ENCODE results near the gene HEXIM1. TPM values are rescaled to one million over a fixed set of nuclear protein-coding genes. Genes with fewer than 3 reads are reported as not detected.

Gene HEXIM1
- total RNA-seq, 1 experiment from 2014 or later = 59.1 TPM

DNA sequence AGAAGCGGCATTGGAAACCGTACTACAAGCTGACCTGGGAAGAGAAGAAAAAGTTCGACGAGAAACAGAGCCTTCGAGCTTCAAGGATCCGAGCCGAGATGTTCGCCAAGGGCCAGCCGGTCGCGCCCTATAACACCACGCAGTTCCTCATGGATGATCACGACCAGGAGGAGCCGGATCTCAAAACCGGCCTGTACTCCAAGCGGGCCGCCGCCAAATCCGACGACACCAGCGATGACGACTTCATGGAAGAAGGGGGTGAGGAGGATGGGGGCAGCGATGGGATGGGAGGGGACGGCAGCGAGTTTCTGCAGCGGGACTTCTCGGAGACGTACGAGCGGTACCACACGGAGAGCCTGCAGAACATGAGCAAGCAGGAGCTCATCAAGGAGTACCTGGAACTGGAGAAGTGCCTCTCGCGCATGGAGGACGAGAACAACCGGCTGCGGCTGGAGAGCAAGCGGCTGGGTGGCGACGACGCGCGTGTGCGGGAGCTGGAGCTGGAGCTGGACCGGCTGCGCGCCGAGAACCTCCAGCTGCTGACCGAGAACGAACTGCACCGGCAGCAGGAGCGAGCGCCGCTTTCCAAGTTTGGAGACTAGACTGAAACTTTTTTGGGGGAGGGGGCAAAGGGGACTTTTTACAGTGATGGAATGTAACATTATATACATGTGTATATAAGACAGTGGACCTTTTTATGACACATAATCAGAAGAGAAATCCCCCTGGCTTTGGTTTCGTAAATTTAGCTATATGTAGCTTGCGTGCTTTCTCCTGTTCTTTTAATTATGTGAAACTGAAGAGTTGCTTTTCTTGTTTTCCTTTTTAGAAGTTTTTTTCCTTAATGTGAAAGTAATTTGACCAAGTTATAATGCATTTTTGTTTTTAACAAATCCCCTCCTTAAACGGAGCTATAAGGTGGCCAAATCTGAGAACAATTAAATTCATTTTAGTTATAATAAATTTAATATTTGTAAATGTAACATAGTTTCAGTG is 1.7 kb downstream of the HEXIM1 start:
- Histone ChIP-seq H3K4me3 (ENCODE audit: low read depth in 2 of 2, low read length in 2 of 2) (peak overlapping the region; percentile 77 to 93), H3K27ac (ENCODE audit: low read length) (peak overlapping the region; percentile 77), H3K9me3 (ENCODE audit: control insufficient read depth, insufficient read depth, low read depth, low read length) (no peaks in the 10 kb centered on the region), H3K27me3 (ENCODE audit: control insufficient read depth, insufficient read depth, low read length) (no peaks in the 10 kb centered on the region), H3K4me1 (ENCODE audit: control insufficient read depth, insufficient read depth, low read length) (peaks cover 10% of the 10 kb centered on the region), H3K36me3 (ENCODE audit: control insufficient read depth, insufficient read depth, low read length) (peaks cover 4% of the 10 kb centered on the region)
- BruUV-seq (replicated peaks) = no TSS peak
- intact Hi-C loops (cut with micrococcal nuclease; ENCODE audit: unreplicated experiment) (no loop called here), in situ Hi-C loops (cut with HindIII; ENCODE audit: low pct_unique_long_range_greater_than_20kb, low sequenced_read_pairs) (no loop called here)
- POLR2A ChIA-PET = interaction anchor here (0.5 to 1.4 kb wide), 8 partner anchors 13 to 324 kb away, joined by 3 to 11 read pairs (median 3); no protein-coding TSS in a partner anchor
- CTCF ChIA-PET = interaction anchor here (0.6 to 5.5 kb wide), 5 partner anchors 9 to 167 kb away, joined by 3 to 40 read pairs (median 11); partner anchors contain the start of gene ACBD4
- TF ChIP-seq, protein P1, sequence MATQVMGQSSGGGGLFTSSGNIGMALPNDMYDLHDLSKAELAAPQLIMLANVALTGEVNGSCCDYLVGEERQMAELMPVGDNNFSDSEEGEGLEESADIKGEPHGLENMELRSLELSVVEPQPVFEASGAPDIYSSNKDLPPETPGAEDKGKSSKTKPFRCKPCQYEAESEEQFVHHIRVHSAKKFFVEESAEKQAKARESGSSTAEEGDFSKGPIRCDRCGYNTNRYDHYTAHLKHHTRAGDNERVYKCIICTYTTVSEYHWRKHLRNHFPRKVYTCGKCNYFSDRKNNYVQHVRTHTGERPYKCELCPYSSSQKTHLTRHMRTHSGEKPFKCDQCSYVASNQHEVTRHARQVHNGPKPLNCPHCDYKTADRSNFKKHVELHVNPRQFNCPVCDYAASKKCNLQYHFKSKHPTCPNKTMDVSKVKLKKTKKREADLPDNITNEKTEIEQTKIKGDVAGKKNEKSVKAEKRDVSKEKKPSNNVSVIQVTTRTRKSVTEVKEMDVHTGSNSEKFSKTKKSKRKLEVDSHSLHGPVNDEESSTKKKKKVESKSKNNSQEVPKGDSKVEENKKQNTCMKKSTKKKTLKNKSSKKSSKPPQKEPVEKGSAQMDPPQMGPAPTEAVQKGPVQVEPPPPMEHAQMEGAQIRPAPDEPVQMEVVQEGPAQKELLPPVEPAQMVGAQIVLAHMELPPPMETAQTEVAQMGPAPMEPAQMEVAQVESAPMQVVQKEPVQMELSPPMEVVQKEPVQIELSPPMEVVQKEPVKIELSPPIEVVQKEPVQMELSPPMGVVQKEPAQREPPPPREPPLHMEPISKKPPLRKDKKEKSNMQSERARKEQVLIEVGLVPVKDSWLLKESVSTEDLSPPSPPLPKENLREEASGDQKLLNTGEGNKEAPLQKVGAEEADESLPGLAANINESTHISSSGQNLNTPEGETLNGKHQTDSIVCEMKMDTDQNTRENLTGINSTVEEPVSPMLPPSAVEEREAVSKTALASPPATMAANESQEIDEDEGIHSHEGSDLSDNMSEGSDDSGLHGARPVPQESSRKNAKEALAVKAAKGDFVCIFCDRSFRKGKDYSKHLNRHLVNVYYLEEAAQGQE (IDR thresholded peaks at IDR 0.05; ENCODE audit: insufficient read depth in 1 of 2, low read depth in 2 of 2, low read length in 1 of 2) = no peak
- TF ChIP-seq SIN3A (IDR thresholded peaks at IDR 0.05; ENCODE audit: borderline replicate concordance, insufficient read depth, low read depth, low read length) (peak; percentile 66; the same call in 1 of the 2 replicates), CTCF (IDR thresholded peaks at IDR 0.05) (no peak), TCF7L2 (IDR thresholded peaks at IDR 0.05; ENCODE audit: low read depth, low read length) (no peak), POLR2AphosphoS5 (IDR thresholded peaks at IDR 0.05; ENCODE audit: low read depth, low read length) (peak; percentile 58)
- no peak for DNase-seq (ENCODE audit: low read depth, low spot score)
- no peak for ATAC-seq

GRCh38 chr17:45150911-45151809 is 2.9 kb downstream of the HEXIM1 start:
- CTCF ChIA-PET = interaction anchor here (4.4 to 5.5 kb wide), 2 partner anchors 16 to 47 kb away, joined by 31 to 40 read pairs; partner anchors contain the start of gene ACBD4
- H3K4me3 ChIP-seq (ENCODE audit: low read depth in 2 of 2, low read length in 2 of 2) = peak overlapping the region; percentile 77 to 93
- no TSS peak for BruUV-seq (replicated peaks)
- in situ Hi-C loops (cut with HindIII; ENCODE audit: low pct_unique_long_range_greater_than_20kb, low sequenced_read_pairs) = no loop called here
- TF ChIP-seq TCF7L2 (IDR thresholded peaks at IDR 0.05; ENCODE audit: low read depth, low read length) = no peak
- DNase-seq (ENCODE audit: low read depth, low spot score) = no peak
- H3K9me3 ChIP-seq (ENCODE audit: control insufficient read depth, insufficient read depth, low read depth, low read length) = no peaks in the 10 kb centered on the region
- H3K36me3 ChIP-seq (ENCODE audit: control insufficient read depth, insufficient read depth, low read length) = peaks cover 4% of the 10 kb centered on the region
- H3K4me1 ChIP-seq (ENCODE audit: control insufficient read depth, insufficient read depth, low read length) = peaks cover 10% of the 10 kb centered on the region
- no peaks in the 10 kb centered on the region for H3K27me3 ChIP-seq (ENCODE audit: control insufficient read depth, insufficient read depth, low read length)
- POLR2A ChIA-PET = interaction anchor here (0.5 to 1.4 kb wide), 6 partner anchors 10 to 166 kb away, joined by 3 to 10 read pairs (median 5); partner anchors contain the start of genes HEXIM2 and MAP3K14
- H3K27ac ChIP-seq (ENCODE audit: low read length) = peak overlapping the region; percentile 77
- intact Hi-C loops (cut with micrococcal nuclease; ENCODE audit: unreplicated experiment) = no loop called here
- ATAC-seq = no peak

All from Panc1 (cell line).